ENCODE results near the gene EDC3. TPM values are rescaled to one million over a fixed set of nuclear protein-coding genes. Genes with fewer than 3 reads are reported as not detected.

EDC3 gene
- total and polyA plus RNA-seq, 12 donors: 3.9 to 25.3 (median 16.1) TPM

DNA sequence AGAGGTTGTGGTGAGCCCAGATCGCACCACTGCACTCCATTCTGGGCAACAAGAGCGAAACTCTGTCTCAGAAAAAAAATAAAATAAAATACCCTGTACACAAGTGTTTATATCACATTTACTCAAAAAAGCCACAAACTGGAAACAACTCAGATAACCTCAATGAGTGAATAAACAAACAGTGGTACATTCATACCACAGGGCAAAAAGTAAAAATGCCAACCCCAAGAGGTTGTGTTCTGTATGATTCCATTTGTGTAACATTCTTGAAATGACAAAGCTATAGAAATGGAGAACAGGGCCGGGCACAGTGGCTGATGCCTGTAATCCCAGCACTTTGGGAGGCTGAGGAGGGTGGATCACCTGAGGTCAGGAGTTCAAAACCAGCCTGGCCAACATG lies 12.9 kb downstream of the EDC3 start:
- intact Hi-C loops (cut with DNase I): no loop called here
- peaks cover 0 to 3% of the 10 kb centered on the region in 2 donors for H3K36me3 ChIP-seq (replicated peaks in 1 of 2)
- no peaks in the 10 kb centered on the region for H3K9me3 ChIP-seq (replicated peaks in 1 of 3)
- TF ChIP-seq, protein P1, sequence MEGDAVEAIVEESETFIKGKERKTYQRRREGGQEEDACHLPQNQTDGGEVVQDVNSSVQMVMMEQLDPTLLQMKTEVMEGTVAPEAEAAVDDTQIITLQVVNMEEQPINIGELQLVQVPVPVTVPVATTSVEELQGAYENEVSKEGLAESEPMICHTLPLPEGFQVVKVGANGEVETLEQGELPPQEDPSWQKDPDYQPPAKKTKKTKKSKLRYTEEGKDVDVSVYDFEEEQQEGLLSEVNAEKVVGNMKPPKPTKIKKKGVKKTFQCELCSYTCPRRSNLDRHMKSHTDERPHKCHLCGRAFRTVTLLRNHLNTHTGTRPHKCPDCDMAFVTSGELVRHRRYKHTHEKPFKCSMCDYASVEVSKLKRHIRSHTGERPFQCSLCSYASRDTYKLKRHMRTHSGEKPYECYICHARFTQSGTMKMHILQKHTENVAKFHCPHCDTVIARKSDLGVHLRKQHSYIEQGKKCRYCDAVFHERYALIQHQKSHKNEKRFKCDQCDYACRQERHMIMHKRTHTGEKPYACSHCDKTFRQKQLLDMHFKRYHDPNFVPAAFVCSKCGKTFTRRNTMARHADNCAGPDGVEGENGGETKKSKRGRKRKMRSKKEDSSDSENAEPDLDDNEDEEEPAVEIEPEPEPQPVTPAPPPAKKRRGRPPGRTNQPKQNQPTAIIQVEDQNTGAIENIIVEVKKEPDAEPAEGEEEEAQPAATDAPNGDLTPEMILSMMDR (IDR thresholded peaks at IDR 0.05): no peak
- no peak for TF ChIP-seq POLR2A (IDR thresholded peaks at IDR 0.05)
- no peaks in the 10 kb centered on the region for H3K4me1 ChIP-seq (replicated peaks in 1 of 2)
- H3K4me3 ChIP-seq: no peak overlapping the region
- no peak overlapping the region for H3K27ac ChIP-seq
- no peak for DNase-seq
- no peaks in the 10 kb centered on the region for H3K27me3 ChIP-seq
- WGBS, 4 donors: 92 to 99% (median 95%) methylated on average over 3 of the region's 3 CpGs

DNA sequence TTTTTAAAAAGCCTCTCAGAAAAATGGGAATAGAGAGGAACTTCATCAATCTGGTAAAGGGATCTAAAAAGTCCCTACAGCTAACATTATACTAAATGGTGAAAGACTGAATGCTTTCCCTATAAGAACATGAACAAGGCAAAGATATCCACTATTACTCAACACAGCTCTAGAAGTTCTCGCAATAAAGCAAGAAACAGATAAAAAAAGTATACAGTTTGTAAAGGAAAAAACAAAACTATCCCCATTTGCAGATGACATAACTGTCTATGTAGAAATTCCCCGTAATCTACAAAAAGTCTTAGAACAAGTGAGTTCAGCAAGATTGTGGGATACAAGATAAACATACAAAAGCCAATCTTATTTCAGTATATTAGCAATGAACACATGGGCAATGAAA lies 15.4 kb downstream of the EDC3 start:
- no peak overlapping the region for H3K27ac ChIP-seq
- H3K4me1 ChIP-seq (replicated peaks in 1 of 2): no peaks in the 10 kb centered on the region
- H3K36me3 ChIP-seq (replicated peaks in 1 of 2): no peaks in the 10 kb centered on the region
- no peaks in the 10 kb centered on the region for H3K27me3 ChIP-seq
- no peaks in the 10 kb centered on the region for H3K9me3 ChIP-seq (replicated peaks in 1 of 3)
- DNase-seq: no peak
- intact Hi-C loops (cut with DNase I): no loop called here
- TF ChIP-seq POLR2A (IDR thresholded peaks at IDR 0.05): no peak
- TF ChIP-seq, protein P1 (IDR thresholded peaks at IDR 0.05): no peak
- 83 to 96% (median 91%) methylated on average over 2 of the region's 2 CpGs for WGBS, 4 donors
- no peak overlapping the region for H3K4me3 ChIP-seq

DNA sequence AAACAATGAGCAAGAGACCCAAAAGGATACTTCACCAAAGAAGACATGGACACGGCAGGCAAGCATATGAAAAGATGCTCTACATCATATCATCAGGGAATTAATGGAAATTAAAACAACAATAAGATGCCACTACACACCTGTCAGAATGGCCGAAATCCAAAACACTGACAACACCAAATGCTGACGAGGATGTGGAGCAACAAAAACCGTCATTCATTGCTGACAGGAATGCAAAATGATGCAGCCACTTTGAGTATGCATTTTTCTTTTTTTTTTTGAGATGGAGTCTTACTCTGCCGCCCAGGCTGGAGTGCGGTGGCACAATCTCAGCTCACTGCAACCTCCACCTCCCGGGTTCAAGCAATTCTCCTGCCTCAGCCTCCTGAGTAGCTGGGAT lies 19.0 kb downstream of the EDC3 start:
- no peak overlapping the region for H3K27ac ChIP-seq
- no peak overlapping the region for H3K4me3 ChIP-seq
- H3K4me1 ChIP-seq (replicated peaks in 1 of 2): no peaks in the 10 kb centered on the region
- no peaks in the 10 kb centered on the region for H3K9me3 ChIP-seq (replicated peaks in 1 of 3)
- H3K36me3 ChIP-seq (replicated peaks in 1 of 2): peaks cover 0 to 22% of the 10 kb centered on the region in 2 donors
- intact Hi-C loops (cut with DNase I): no loop called here
- 89 to 95% (median 92%) methylated on average over 7 of the region's 7 CpGs for WGBS, 4 donors
- no peak for DNase-seq
- TF ChIP-seq, protein P1 (IDR thresholded peaks at IDR 0.05): no peak
- no peak for TF ChIP-seq POLR2A (IDR thresholded peaks at IDR 0.05)
- H3K27me3 ChIP-seq: no peaks in the 10 kb centered on the region

DNA sequence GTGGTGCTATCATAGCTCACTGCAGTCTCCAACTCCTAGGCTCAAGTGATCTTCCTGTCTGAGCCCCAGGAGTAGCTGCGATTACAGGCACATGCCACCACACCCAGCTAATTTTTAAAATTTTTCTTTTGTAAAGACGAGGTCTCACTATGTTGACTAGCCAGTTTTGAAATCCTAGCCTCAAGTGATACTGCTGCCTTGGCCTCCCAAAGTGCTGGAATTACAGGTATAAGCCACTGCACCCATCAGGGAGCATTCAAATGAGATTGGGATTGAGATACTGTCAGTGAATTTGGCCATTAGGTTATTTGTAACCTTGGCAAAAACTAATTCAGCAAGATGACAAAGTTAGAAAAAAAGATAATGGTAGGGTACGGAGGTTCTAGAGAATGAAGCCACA lies 21.7 kb downstream of the EDC3 start:
- TF ChIP-seq POLR2A (IDR thresholded peaks at IDR 0.05): no peak
- TF ChIP-seq, protein P1 (IDR thresholded peaks at IDR 0.05): no peak
- Histone ChIP-seq H3K36me3 (replicated peaks in 1 of 2) (peaks cover 0 to 37% of the 10 kb centered on the region in 2 donors), H3K4me3 (no peak overlapping the region), H3K9me3 (replicated peaks in 1 of 3) (no peaks in the 10 kb centered on the region), H3K27ac (no peak overlapping the region), H3K27me3 (no peaks in the 10 kb centered on the region), H3K4me1 (replicated peaks in 1 of 2) (no peaks in the 10 kb centered on the region)
- 89 to 92% (median 91%) methylated on average over 3 of the region's 3 CpGs for WGBS, 4 donors
- intact Hi-C loops (cut with DNase I): no loop called here
- no peak for DNase-seq
